Measurements from ENCODE around the gene HMG20A.

The HMG20A gene

DNA sequence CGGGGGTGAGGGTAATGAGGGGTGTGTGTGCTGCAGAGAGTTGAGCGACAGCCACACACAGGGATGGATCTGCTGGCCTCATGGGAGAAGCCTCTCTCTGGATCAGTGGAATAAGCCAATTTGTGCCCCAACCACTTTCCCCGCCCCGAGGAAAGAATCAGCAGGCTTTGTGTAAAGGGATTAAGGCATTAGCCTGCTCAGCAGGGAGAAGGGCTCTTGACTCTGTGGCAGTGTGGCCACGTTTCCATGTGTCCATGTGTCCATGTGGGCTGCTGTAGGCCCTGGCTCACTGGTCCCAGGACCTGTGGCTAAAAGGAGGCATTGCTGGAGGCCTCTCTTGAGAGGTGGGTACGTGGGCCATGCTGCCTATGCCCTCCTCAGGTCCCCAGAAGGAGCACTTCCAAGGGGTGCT, 104.7 kb downstream of the HMG20A start:
- DNase-seq, result no peak

DNA sequence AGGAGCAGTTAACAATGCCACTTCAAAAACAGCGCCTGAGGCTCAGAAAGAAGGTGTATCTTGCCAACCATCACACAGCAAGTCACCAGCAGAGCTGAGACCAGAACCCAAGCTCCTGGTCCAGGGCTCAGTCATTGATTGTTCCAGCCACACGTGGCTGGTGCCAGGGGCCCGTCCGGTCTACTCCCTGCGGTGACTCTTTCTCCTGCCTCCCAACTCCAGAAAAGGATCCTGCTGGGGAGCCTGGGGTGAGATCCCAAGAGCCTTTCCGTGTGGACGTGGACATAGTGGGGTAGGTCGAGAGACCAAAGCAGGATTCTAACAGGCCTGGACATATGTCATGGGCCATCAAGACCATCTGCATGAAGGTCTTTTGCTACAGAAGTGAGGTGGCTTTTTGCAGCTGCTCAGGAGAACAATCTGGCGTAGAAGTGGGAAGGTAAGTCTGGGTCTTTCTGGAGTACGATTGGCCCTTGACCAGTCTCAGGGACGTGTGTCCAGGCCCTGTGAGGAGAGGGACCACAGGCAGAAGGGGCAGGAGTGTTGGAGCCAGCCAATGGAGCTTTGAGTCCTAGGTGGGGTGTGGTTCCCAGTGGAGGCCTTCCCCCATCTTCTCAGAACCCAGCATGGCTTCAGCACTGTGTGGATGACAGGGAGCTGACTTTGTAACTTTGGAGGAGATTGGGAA, 105.4 kb downstream of the HMG20A start:
- no peak for DNase-seq

DNA sequence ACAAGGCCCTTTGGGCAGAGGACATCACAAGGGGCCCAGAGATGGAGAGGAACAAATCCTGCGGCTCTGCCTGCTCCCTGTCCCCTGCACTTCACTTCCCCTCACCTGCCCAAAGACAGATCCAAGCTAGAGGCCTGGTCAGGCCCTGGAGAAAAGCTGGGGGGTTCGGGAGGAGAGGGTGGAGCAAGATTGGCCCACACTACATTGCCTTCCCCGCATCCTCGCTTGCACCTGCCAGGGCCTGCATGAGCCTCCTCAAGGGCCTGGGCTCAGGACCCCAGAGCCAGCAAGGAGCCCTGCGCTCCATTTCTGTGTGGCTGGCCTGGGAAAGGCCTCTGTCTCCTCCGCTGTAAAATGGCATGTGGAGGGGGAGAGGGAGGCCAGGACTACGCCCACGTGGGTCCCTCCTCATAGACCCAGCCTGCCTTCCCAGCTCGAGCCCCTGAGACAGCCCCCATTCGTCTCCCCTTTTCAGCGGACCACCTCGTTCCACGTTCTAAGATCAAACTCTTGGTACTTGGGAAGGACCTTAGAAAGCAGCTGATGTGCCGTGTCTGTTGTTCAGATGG, 106.0 kb downstream of the HMG20A start:
- DNase-seq, result no peak

DNA sequence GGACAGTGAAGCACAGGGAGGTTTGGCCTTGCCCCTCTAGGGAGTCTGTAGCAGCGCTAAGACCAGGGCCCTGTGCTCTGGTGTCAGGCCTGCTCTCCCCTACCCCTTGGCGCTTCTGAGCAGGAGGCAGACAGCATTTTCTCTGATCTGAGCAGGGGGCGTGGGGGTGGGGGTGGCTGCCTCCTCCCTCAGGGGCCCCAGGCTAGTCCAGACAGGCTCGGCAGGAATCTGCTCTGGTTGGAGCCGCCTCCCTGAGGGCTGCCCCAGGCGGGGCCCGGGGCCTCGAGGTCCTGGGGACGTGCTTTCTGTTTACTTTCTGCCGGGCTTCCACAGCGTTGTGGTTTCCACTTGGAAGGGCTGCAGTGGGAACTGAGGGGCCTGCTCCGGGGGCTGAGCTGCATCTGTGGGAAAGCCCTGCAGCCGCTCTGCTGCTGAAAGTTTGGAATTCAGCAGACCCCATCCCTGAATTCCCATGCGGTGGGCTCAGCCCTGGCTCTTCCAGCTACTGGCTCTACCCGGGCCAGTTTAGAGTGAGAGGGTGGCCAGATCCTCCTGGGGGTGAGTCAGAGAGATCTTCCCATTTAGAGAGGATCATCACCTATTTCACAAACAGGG, 106.6 kb downstream of the HMG20A start:
- no peak for DNase-seq

DNA sequence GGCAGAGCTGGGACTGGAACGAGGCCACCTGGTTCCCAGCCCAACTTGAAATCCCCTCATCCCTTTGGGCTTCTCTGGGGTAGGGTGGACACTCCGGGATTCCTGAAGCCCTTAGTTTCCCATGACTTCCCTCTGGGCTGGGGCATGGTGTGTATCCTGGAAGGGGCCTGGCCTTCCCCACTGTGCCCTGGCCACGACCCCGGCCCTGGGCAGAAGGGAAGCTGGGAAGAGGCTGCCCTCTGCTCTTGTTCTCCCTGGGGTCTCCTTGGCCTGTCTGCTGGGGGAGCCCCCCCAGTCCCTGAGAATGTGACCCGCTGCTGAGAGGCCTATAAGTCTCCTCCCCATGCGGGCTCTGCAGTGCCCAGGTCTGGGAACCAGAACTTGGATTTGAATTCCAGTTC, 107.1 kb downstream of the HMG20A start:
- no peak for DNase-seq

DNA sequence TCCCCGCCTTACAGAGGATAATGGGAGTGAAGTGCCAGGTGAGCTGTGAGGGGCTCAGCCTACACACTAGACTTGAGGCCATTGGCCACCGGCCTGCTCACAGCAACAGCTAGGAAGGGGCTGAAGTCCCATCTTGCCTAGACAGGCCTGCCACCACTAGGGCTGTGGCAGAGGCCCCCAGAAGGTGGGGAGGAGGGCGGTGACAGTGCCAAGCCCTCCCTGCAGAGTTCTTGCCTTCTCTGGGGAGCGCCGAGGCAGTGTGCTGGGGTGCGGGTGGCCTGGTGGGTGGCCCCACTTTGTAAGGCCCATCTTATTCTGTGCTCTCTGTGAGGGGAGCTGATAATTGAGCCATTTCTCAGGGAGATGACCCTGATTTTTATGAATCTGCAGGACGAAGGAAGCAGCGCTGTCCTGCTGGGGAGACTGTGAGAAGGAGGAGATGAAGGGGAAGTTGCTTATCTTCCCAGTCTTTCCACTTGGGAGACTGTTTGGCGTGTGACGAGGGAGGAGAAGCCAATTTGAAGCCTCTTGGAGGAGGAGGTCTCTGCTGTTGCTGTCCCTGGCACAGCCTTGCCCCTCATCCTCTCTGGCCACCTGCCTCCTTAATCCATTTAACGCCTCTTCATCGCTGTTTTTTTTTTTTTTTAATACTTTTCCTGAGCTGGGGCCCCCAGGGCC, 107.7 kb downstream of the HMG20A start:
- no peak for DNase-seq

DNA sequence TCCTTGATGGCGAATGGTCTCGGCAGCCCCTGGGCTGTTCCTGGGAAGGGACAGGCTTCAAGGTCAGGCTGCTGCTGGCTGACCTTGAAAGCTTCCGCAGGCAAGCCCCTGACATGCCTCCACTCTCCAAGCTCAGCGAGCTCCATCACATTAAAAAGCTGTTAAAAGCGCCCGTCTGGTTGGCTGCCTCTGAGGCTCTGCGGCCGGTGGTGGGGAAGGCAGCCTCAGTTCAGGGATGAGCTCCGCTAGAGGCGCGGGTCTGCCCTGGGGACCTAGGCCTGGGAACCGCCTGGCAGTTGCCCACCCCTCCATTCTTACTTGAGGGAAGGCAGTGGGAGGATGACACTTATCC, 108.3 kb downstream of the HMG20A start:
- DNase-seq, result no peak

DNA sequence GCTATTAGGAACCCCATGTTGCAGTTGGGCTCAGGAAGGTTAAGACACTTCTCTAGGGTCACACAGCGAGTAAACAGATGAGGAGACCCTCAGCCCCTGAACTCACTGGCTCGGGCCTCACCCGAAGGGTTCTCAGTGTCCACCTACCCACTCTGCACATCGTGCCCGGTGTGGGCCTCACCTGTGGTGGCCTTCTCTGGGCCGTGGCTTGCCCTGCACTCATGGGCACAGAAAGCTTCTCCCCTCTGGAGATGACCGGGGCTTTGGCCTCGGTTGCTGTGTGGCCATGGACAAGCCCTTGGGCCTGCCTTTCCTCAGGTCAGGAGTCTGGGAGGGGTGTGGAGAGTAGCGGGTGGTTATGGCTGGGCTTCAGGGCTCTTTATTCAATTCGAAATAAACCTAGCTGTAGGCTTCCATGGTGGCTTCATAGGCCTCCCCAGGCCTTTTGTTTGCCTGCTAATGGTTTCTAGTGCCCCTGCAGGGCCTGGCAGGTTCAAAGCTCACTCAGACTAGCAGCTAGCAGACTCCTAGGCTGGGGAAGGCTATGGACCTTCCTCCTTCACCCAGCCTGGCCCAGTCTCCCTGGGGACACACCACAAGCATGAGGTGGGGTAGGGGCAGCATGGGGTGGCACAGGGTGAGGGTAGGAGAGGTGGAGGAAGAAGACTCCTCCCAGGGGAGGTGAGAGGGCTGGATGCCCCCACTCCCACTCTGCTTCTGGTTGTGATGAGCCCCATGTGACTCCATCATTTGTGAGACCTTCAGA, 108.9 kb downstream of the HMG20A start:
- no peak for DNase-seq

DNA sequence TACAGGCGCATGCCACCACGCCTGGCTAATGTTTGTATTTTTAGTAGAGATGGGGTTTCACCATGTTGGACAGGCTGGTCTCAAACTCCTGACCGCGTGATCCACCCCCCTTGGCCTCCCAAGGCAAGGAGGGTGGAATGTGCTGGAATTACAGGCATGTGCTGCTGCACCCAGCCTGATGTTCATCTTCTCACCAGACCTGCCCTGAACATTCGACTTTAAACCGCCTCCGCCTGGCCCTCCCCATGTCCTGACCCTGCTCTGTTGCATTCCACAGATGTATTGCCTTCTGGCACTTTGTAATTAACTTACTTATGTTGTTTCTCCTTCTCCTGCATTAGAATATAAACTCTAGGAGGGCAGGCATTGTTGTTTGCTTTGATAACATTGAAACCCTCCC, 109.9 kb downstream of the HMG20A start:
- no peak for DNase-seq

DNA sequence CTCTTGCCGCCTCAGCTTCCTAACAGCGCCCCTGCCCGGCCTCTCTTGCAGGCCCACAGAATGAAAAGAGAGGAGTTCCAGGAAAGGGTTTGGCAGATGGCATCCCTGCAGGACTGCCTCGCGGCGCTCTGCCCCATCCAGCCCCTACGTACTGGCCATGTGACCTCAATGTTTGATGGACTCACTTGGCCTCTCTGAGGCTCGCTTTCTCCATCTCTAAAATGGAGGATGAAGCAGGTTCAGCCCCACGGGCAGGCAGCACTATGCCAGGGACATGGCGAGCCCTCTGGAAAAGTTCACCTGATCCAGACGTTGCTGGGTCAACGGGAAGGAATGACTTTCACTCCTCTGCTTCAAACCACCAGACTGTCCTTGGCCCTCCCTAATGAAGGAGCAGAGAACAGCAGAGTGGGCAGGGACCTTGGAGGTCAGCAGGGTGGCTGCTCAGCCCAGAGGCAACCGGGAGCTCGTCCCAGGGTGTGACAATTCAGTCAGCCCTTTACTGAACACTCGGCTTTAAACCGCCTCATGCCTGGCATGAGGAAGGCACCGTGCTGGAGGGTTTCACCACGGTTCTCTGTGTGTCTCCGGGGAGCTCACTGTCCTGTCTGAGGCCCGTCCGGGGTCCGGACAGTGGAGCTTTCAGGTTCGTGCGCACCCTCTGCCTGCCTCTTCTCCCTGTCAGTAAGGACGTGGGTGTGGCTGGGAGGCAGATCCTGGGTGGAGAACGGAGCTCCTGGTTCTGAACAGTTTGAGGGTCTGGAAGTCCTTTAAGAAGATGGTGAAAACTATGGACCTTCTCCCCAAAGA, 110.7 kb downstream of the HMG20A start:
- no peak for DNase-seq

DNA sequence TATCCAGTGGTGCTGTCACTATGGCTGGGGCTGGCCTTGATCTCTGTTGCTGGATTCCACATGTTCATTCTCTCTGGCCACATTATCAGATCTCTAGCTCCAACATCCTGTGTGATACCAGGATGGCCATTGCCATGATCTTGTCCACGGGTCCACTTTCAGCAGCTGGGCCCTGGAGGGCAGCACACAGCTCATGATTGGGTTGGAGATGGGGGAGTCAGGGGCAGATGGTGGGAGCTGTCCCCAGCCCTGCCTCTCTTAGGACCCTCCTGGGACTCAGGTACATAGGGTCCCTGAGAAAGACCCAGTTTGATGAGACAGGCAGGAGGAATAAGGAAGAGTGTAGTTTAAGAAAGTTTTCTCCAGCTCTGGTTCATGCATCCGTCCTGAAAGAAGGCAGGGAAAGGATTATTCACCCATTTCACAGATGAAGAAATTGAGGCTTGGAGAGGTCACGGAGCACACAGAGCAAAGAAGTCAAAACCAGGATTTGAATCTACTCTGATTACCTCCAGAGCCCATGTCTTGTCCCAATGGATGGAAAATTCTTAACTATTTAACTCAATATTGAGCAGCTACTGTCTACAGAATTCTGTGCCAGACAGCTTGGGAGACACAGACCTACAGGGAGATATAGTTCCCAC, 111.5 kb downstream of the HMG20A start:
- DNase-seq, result no peak

DNA sequence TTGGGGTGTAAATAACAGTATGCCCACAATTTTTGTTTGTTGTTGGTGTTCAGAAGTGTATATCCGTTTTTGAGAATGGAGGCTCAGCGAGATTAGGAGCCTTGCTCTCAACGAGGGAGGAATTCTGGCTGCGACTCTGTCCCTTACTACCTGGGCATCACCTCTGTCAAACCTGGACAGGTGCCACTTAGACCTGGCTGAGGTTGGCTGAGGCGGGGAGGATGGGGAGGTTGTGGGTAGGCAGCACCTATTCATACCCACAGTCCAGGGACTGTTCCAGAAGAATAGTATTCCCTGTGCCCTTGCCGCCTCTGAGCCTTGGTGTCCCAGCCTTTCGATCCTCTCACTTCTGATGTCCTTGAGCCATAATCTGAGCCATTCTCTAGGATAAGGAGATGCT, 112.2 kb downstream of the HMG20A start:
- no peak for DNase-seq

DNA sequence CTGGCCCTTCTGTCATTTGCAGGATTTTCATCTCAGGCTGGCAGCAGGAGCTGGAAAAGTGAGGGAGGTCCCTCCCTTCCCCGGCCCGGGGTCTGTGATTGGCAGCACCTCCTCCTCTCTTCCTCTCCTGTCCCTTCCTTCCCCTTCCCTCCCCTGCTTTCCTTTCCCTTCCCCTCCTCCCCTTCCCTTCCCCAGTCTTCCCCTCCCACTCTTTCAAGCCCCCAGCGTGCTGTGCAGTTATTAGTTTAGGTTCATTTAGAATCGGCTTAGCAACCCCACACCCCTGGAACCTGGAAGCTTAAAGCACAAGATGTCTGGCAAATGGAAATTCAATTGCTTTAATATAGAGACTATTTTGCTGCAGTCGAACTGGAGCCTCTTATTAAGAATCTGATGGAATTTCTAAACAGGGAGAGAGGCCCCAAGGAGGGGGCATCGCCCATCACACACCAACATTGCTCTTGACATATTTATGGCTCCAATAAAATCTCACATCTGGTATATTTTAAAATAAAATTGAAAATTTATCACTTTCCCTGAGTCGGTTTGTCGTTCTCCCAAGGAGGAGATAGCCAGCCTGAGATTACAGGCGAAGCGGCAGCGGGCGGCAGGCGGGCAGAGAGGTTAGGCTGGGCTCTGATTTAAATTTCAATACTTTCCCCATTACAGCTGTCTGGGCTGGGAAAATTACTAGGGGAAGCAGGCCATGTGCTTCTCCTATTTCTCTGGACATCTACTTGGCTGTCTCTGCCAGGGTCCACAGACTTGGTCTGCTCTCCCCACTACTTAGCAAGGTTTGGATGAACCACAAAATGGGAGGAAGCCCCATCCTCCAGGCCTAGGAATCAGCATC, 113.1 kb downstream of the HMG20A start:
- DNase-seq, result no peak

All from stimulated activated CD4-positive, alpha-beta T cell treated with anti-CD3 and anti-CD28 coated beads, Interleukin-15, amount 100 ng/mL, for 24 hours (primary cell).